ENCODE results near the gene GBA2. TPM values are rescaled to one million over a fixed set of nuclear protein-coding genes. Genes with fewer than 3 reads are reported as not detected.

Gene GBA2
- total RNA-seq, 1 donor from 2014 or later, result 77.3 TPM

DNA sequence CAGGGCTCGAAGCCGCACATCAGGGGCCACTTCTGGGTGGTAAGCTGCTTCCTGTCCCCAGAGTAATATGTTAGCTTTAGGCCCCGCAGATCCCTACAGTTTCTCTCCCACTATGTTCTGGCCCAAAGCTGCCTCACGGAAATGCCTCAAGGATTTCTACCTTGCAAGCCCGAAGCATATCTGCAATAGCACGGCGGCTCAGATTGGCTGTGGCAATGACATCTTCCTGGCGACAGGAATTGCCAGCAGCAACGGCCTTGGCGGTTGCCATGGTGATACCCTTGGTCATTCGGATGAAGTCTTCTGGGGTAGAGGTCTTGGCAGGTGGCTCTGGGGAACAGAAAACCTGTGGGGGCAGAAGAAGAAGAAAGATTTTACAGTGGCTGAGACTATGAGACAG is 49.0 kb downstream of the GBA2 start:
- Histone ChIP-seq H3K9me3 (no peaks in the 10 kb centered on the region), H3K36me3 (peaks cover 12 to 80% of the 10 kb centered on the region in 2 donors), H3K27me3 (no peaks in the 10 kb centered on the region), H3K4me3 (no peak overlapping the region), H3K27ac (no peak overlapping the region), H3K4me1 (no peaks in the 10 kb centered on the region)
- DNase-seq (ENCODE audit: extremely low spot score in 2 of 2), result no peak
- no peak for TF ChIP-seq POLR2A (IDR thresholded peaks at IDR 0.05)
- no peak for TF ChIP-seq POLR2AphosphoS5 (IDR thresholded peaks at IDR 0.05; ENCODE audit: insufficient read depth in 1 of 2, low read depth in 1 of 2)
- TF ChIP-seq CTCF (IDR thresholded peaks at IDR 0.05), result no peak
- intact Hi-C loops (cut with DNase I), result no loop called here

DNA sequence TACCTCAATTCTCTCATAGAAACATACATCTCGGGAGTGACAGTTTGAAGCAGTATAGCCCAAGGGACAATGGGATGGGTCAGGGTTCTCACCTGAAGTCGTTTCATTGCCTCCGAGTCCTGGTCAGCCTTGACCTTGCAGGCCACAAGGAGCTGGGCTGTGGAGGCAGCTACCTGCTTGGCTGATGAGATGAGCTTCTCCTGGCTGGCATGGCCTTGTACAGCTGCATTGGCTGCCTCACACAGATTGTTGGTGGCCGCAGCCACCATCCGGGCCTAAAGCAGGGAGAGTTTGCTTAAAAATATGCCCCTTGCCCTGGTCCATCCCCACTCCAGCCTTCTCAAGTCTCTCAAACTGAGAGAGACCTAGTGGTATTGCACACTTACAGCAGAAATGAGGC is 50.8 kb downstream of the GBA2 start:
- TF ChIP-seq CTCF (IDR thresholded peaks at IDR 0.05) (no peak), POLR2AphosphoS5 (IDR thresholded peaks at IDR 0.05; ENCODE audit: insufficient read depth in 1 of 2, low read depth in 1 of 2) (no peak), POLR2A (IDR thresholded peaks at IDR 0.05) (no peak)
- no peak for DNase-seq (ENCODE audit: extremely low spot score in 2 of 2)
- Histone ChIP-seq H3K36me3 (peaks cover 5 to 62% of the 10 kb centered on the region in 2 donors), H3K4me1 (no peaks in the 10 kb centered on the region), H3K27ac (no peak overlapping the region), H3K27me3 (no peaks in the 10 kb centered on the region), H3K4me3 (no peak overlapping the region), H3K9me3 (no peaks in the 10 kb centered on the region)
- intact Hi-C loops (cut with DNase I), result no loop called here

GRCh38 chr9:35697486-35697885 is 51.5 kb downstream of the GBA2 start:
- no peak for TF ChIP-seq CTCF (IDR thresholded peaks at IDR 0.05)
- no peak for TF ChIP-seq POLR2AphosphoS5 (IDR thresholded peaks at IDR 0.05; ENCODE audit: insufficient read depth in 1 of 2, low read depth in 1 of 2)
- TF ChIP-seq POLR2A (IDR thresholded peaks at IDR 0.05), result no peak
- intact Hi-C loops (cut with DNase I), result no loop called here
- no peaks in the 10 kb centered on the region for H3K4me1 ChIP-seq
- no peak for DNase-seq (ENCODE audit: extremely low spot score in 2 of 2)
- no peaks in the 10 kb centered on the region for H3K27me3 ChIP-seq
- peaks cover 5 to 55% of the 10 kb centered on the region in 2 donors for H3K36me3 ChIP-seq
- H3K9me3 ChIP-seq, result no peaks in the 10 kb centered on the region
- no peak overlapping the region for H3K4me3 ChIP-seq
- H3K27ac ChIP-seq, result peak overlapping the region; percentile 45

DNA sequence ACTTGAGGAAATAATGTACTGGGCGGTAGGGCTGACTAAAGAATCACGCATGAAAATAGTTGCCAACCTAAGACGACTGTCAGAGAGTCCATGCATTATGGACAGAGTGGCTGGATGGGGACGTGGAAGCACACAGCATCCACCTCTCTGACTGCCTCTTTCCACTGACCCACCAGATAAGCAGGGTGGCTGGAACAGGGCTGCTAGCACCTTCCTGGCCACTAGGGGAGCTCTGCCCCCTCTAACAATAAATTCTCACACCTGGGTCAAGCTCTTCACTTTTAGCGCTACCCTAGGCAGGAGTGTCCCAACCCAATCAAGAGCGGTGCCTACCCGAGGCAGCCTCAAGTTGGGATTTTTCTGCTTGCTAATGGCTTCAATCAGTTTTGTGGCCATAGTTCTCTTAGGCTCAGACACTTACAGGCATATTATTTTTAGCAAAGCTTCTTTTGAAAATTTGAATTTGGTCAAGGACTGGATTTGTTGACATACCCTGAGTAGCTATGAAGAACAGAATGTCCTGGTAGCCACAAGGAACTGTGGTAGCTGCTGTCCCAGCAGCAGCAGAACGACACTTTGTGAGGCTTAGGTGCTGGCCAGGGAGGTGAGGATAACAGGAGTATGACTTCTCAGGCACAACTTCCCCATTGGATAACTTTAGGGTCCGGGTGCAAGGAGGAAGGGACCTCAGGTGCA is 52.4 kb downstream of the GBA2 start:
- Histone ChIP-seq H3K36me3 (peaks cover 0 to 47% of the 10 kb centered on the region in 2 donors), H3K27ac (peak overlapping the region; percentile 45)

More for the DNA sequence above, 52.4 kb downstream of the GBA2 start:
- peak; percentile 28 to 74 (median 64) for TF ChIP-seq CTCF (IDR thresholded peaks at IDR 0.05)
- TF ChIP-seq POLR2A (IDR thresholded peaks at IDR 0.05), result no peak
- peak in 1 of 2 donors; percentile 8 for TF ChIP-seq POLR2AphosphoS5 (IDR thresholded peaks at IDR 0.05; ENCODE audit: insufficient read depth in 1 of 2, low read depth in 1 of 2)
- intact Hi-C loops (cut with DNase I), result no loop called here
- Histone ChIP-seq H3K4me3 (no peak overlapping the region), H3K27me3 (no peaks in the 10 kb centered on the region), H3K9me3 (no peaks in the 10 kb centered on the region), H3K4me1 (no peaks in the 10 kb centered on the region)
- DNase-seq (ENCODE audit: extremely low spot score in 2 of 2), result no peak
